ENCODE results near the gene HMGN4. TPM values are rescaled to one million over a fixed set of nuclear protein-coding genes. Genes with fewer than 3 reads are reported as not detected.

HMGN4 gene
- total and polyA plus RNA-seq, 2 donors (not counting 3 experiments of a cell fraction or from before 2014, with no cell fraction given), result 13.1 to 36.9 TPM

GRCh38 chr6:26550250-26550993 is 12.3 kb downstream of the HMGN4 start:
- Histone ChIP-seq H3K9ac (replicated peaks; ENCODE audit: extremely low read depth, insufficient read depth, low read length) (peak overlapping the region; percentile 20), H3K4me2 (ENCODE audit: insufficient read depth, low read length) (peak overlapping the region; percentile 63), H3K79me2 (ENCODE audit: control insufficient read depth, insufficient read depth, low read length) (no peaks in the 10 kb centered on the region), H3K9me1 (replicated peaks; ENCODE audit: control insufficient read depth, extremely low read depth, insufficient read depth, low read length) (no peaks in the 10 kb centered on the region), H3K36me3 (ENCODE audit: control insufficient read depth in 2 of 2, extremely low read depth in 1 of 2, insufficient read depth in 2 of 2, low read length in 2 of 2) (peaks cover 0 to 2% of the 10 kb centered on the region in 2 experiments), H3K27ac (ENCODE audit: insufficient read depth, low read depth, low read length) (no peak overlapping the region), H3K9me3 (replicated peaks; ENCODE audit: control insufficient read depth, insufficient read depth, low read length) (no peaks in the 10 kb centered on the region), H3K4me1 (ENCODE audit: control insufficient read depth, extremely low read depth, insufficient read depth, low read length) (peaks cover 13% of the 10 kb centered on the region), H3K4me3 (replicated peaks in 1 of 3; ENCODE audit: insufficient read depth in 1 of 3, low read depth in 1 of 3, low read length in 3 of 3) (peak overlapping the region; percentile 52 to 68 (median 54)), H2AFZ (ENCODE audit: low read depth, low read length) (peak overlapping the region; percentile 93), H4K20me1 (replicated peaks; ENCODE audit: control insufficient read depth, extremely low read depth, insufficient read depth, low read length) (no peaks in the 10 kb centered on the region), H3K27me3 (ENCODE audit: control insufficient read depth in 2 of 2, insufficient read depth in 2 of 2, low read length in 2 of 2) (no peaks in the 10 kb centered on the region)
- dilution Hi-C loops (cut with MboI; ENCODE audit: extremely low pct_ligation_motif_present, low sequenced_read_pairs), result no loop called here
- DNase-seq (ENCODE audit: low read depth, low spot score) (peak; percentile 32), FAIRE-seq (peak; percentile 69)
- POLR2A ChIA-PET, result interaction anchor here (0.6 kb wide), 1 partner anchor 11 kb away, joined by 4 read pairs; no protein-coding TSS in a partner anchor
- intact Hi-C loops (cut with micrococcal nuclease), result loop anchor here (10.0 kb wide), 2 partner anchors 376 to 526 kb away; a partner anchor contains a TSS
- CTCF ChIA-PET, result interaction anchor here (1.1 to 4.4 kb wide), 3 partner anchors 8 to 209 kb away, joined by 3 to 23 read pairs (median 3); partner anchors contain the start of gene HMGN4
- no peak for TF ChIP-seq GATA2 (IDR thresholded peaks at IDR 0.05; ENCODE audit: insufficient read depth, insufficient read length, low read depth, low read length)
- peak in 1 of 2 donors; percentile 3 for TF ChIP-seq CTCF (IDR thresholded peaks at IDR 0.05; ENCODE audit: extremely low read depth in 1 of 2, insufficient read depth in 1 of 2, low read depth in 1 of 2, low read length in 2 of 2)
- TF ChIP-seq POLR2A (IDR thresholded peaks at IDR 0.05; ENCODE audit: low read depth, low read length), result peak; percentile 57
- peak; percentile 19 for TF ChIP-seq POLR2AphosphoS5 (IDR thresholded peaks at IDR 0.05; ENCODE audit: insufficient read depth, low read depth, low read length)
- TSS peak; percentile 83 for BruUV-seq (replicated peaks)
